IPS-20b (cell line): ENCODE results near the gene PSD2.

Experiments
- H3K27ac ChIP-seq: one replicate; pipeline ENCODE4 v1.5.1; 2013; ENCODE audit warnings: low read length
- H3K27me3 ChIP-seq: 2 replicates; pipeline ENCODE4 v1.6.1; 2013; ENCODE audit warnings: mild to moderate bottlenecking, low read length, inconsistent platforms; ENCODE audit not compliant: insufficient read depth
- H3K36me3 ChIP-seq: 2 replicates; pipeline ENCODE4 v1.6.1; 2013; ENCODE audit warnings: low read depth, mild to moderate bottlenecking, inconsistent platforms, low read length, moderate library complexity; ENCODE audit not compliant: insufficient read depth
- H3K4me1 ChIP-seq: 2 replicates; pipeline ENCODE4 v1.6.1; 2013; ENCODE audit warnings: mild to moderate bottlenecking, control low read depth, inconsistent platforms, low read length, moderate library complexity; ENCODE audit not compliant: insufficient read depth
- H3K4me3 ChIP-seq: 2 replicates; pipeline ENCODE4 v1.5.1; 2013; ENCODE audit warnings: mild to moderate bottlenecking, low read length, inconsistent platforms
- H3K9ac ChIP-seq: 2 replicates; pipeline ENCODE4 v1.6.1; 2013; ENCODE audit warnings: low read depth, mild to moderate bottlenecking, inconsistent platforms, low read length, moderate library complexity
- H3K9me3 ChIP-seq: 2 replicates; pipeline ENCODE4 v1.6.1; 2013; ENCODE audit warnings: mild to moderate bottlenecking, low read depth, low read length, inconsistent platforms; ENCODE audit not compliant: insufficient read depth

PSD2 gene

GRCh38 chr5:139881143-139881733 lies 85.6 kb downstream of the PSD2 start:
- peaks cover 3% of the 10 kb centered on the region for H3K27me3 ChIP-seq
- no peak overlapping the region for H3K27ac ChIP-seq
- no peaks in the 10 kb centered on the region for H3K9me3 ChIP-seq
- no peak overlapping the region for H3K4me3 ChIP-seq
- no peak overlapping the region for H3K9ac ChIP-seq
- H3K4me1 ChIP-seq: no peaks in the 10 kb centered on the region
- H3K36me3 ChIP-seq: no peaks in the 10 kb centered on the region

GRCh38 chr5:139882316-139882715 lies 86.7 kb downstream of the PSD2 start:
- no peak overlapping the region for H3K27ac ChIP-seq
- no peak overlapping the region for H3K4me3 ChIP-seq
- no peaks in the 10 kb centered on the region for H3K9me3 ChIP-seq
- H3K4me1 ChIP-seq: no peaks in the 10 kb centered on the region
- H3K36me3 ChIP-seq: no peaks in the 10 kb centered on the region
- no peak overlapping the region for H3K9ac ChIP-seq
- H3K27me3 ChIP-seq: peaks cover 13% of the 10 kb centered on the region

GRCh38 chr5:139882961-139883539 lies 87.4 kb downstream of the PSD2 start:
- peaks cover 13% of the 10 kb centered on the region for H3K27me3 ChIP-seq
- H3K4me3 ChIP-seq: no peak overlapping the region
- H3K4me1 ChIP-seq: no peaks in the 10 kb centered on the region
- no peaks in the 10 kb centered on the region for H3K36me3 ChIP-seq
- H3K27ac ChIP-seq: no peak overlapping the region
- H3K9me3 ChIP-seq: no peaks in the 10 kb centered on the region
- H3K9ac ChIP-seq: no peak overlapping the region

- Histone ChIP-seq H3K27ac (no peak overlapping the region), H3K9me3 (no peaks in the 10 kb centered on the region)
These were observed 88.5 kb downstream of the PSD2 start for GRCh38 chr5:139884144-139884543.

GRCh38 chr5:139884734-139885133 lies 89.1 kb downstream of the PSD2 start:
- peaks cover 13% of the 10 kb centered on the region for H3K27me3 ChIP-seq
- no peak overlapping the region for H3K4me3 ChIP-seq
- H3K4me1 ChIP-seq: no peaks in the 10 kb centered on the region
- no peaks in the 10 kb centered on the region for H3K36me3 ChIP-seq
- no peaks in the 10 kb centered on the region for H3K9me3 ChIP-seq
- H3K27ac ChIP-seq: no peak overlapping the region
- no peak overlapping the region for H3K9ac ChIP-seq

More at GRCh38 chr5:139884144-139884543, 88.5 kb downstream of the PSD2 start:
- Histone ChIP-seq H3K9ac (no peak overlapping the region), H3K4me3 (no peak overlapping the region), H3K27me3 (peaks cover 13% of the 10 kb centered on the region), H3K4me1 (no peaks in the 10 kb centered on the region), H3K36me3 (no peaks in the 10 kb centered on the region)

- H3K4me1 ChIP-seq: no peaks in the 10 kb centered on the region
These were observed 89.7 kb downstream of the PSD2 start for GRCh38 chr5:139885172-139885856.

GRCh38 chr5:139885857-139886208 lies 90.2 kb downstream of the PSD2 start:
- H3K27ac ChIP-seq: no peak overlapping the region
- H3K36me3 ChIP-seq: no peaks in the 10 kb centered on the region
- no peaks in the 10 kb centered on the region for H3K9me3 ChIP-seq
- no peaks in the 10 kb centered on the region for H3K4me1 ChIP-seq
- H3K4me3 ChIP-seq: no peak overlapping the region
- peaks cover 22% of the 10 kb centered on the region for H3K27me3 ChIP-seq
- H3K9ac ChIP-seq: no peak overlapping the region

More at GRCh38 chr5:139885172-139885856, 89.7 kb downstream of the PSD2 start:
- H3K9ac ChIP-seq: no peak overlapping the region
- H3K36me3 ChIP-seq: no peaks in the 10 kb centered on the region
- H3K4me3 ChIP-seq: no peak overlapping the region
- H3K27me3 ChIP-seq: peaks cover 17% of the 10 kb centered on the region
- H3K27ac ChIP-seq: no peak overlapping the region
- no peaks in the 10 kb centered on the region for H3K9me3 ChIP-seq

- H3K27ac ChIP-seq: no peak overlapping the region
- H3K4me1 ChIP-seq: no peaks in the 10 kb centered on the region
- H3K27me3 ChIP-seq: peaks cover 26% of the 10 kb centered on the region
- no peaks in the 10 kb centered on the region for H3K9me3 ChIP-seq
- H3K36me3 ChIP-seq: no peaks in the 10 kb centered on the region
- no peak overlapping the region for H3K4me3 ChIP-seq
- no peak overlapping the region for H3K9ac ChIP-seq
These were observed 90.6 kb downstream of the PSD2 start for GRCh38 chr5:139886213-139886612.

- Histone ChIP-seq H3K36me3 (no peaks in the 10 kb centered on the region), H3K9me3 (no peaks in the 10 kb centered on the region), H3K4me1 (no peaks in the 10 kb centered on the region), H3K4me3 (no peak overlapping the region), H3K9ac (no peak overlapping the region), H3K27me3 (peaks cover 28% of the 10 kb centered on the region), H3K27ac (no peak overlapping the region)
These were observed 92.8 kb downstream of the PSD2 start for GRCh38 chr5:139888370-139888769.

- Histone ChIP-seq H3K27ac (no peak overlapping the region), H3K9ac (no peak overlapping the region), H3K9me3 (no peaks in the 10 kb centered on the region), H3K4me3 (no peak overlapping the region), H3K27me3 (peaks cover 28% of the 10 kb centered on the region), H3K36me3 (no peaks in the 10 kb centered on the region), H3K4me1 (no peaks in the 10 kb centered on the region)
These were observed 93.8 kb downstream of the PSD2 start for GRCh38 chr5:139889410-139889809.

GRCh38 chr5:139893873-139894272 lies 98.3 kb downstream of the PSD2 start:
- Histone ChIP-seq H3K9me3 (no peaks in the 10 kb centered on the region), H3K4me1 (no peaks in the 10 kb centered on the region), H3K27me3 (peaks cover 34% of the 10 kb centered on the region), H3K4me3 (no peak overlapping the region), H3K27ac (no peak overlapping the region), H3K9ac (no peak overlapping the region), H3K36me3 (no peaks in the 10 kb centered on the region)
